ENCODE results near the gene CLRN2. TPM values are rescaled to one million over a fixed set of nuclear protein-coding genes. Genes with fewer than 3 reads are reported as not detected.

Gene CLRN2
- total RNA-seq, 1 experiment from 2014 or later: not detected

- TF ChIP-seq POLR2A (IDR thresholded peaks at IDR 0.05; ENCODE audit: borderline replicate concordance, extremely low read depth, insufficient read depth, insufficient read length) (no peak), CTCF (IDR thresholded peaks at IDR 0.05 in 2 of 3, conservative IDR thresholded peaks at IDR 0.05 in 1 of 3; ENCODE audit: borderline replicate concordance in 1 of 3, insufficient read depth in 1 of 3, low read depth in 2 of 3, low read length in 2 of 3) (no peak), SRF (IDR thresholded peaks at IDR 0.05; ENCODE audit: low read depth) (no peak), SIN3A (IDR thresholded peaks at IDR 0.05; ENCODE audit: low read depth) (no peak), SP1 (IDR thresholded peaks at IDR 0.05; ENCODE audit: low read depth) (no peak), ELF1 (IDR thresholded peaks at IDR 0.05; ENCODE audit: borderline replicate concordance, low read depth) (no peak)
- intact Hi-C loops (cut with micrococcal nuclease): no loop called here
- RAD21 ChIA-PET (ENCODE audit: low non-redundant PET in 1 of 2, low total read pairs in 2 of 2, uncharacterized antibody in 2 of 2, unreplicated experiment in 2 of 2): no interaction called here
- Histone ChIP-seq H3K9me2 (ENCODE audit: insufficient read depth) (no peaks in the 10 kb centered on the region), H2AFZ (ENCODE audit: low read depth, low read length, poor library complexity, severe bottlenecking) (no peak overlapping the region), H3K4me1 (ENCODE audit: control insufficient read depth in 1 of 2, insufficient read depth in 2 of 2, low read length in 2 of 2) (peaks cover 0 to 3% of the 10 kb centered on the region in 2 experiments; a peak in 1 of 4 replicates), H3K4me2 (ENCODE audit: low read length) (no peak overlapping the region), H3K9ac (ENCODE audit: low read length) (no peak overlapping the region), H3K27ac (ENCODE audit: low read depth, low read length) (no peak overlapping the region), H3K27me3 (ENCODE audit: insufficient read depth, low read length) (no peaks in the 10 kb centered on the region), H4K20me1 (ENCODE audit: insufficient read depth) (no peaks in the 10 kb centered on the region), H3K79me2 (ENCODE audit: insufficient read depth, low read length) (no peaks in the 10 kb centered on the region), H3K4me3 (replicated peaks in 1 of 2; ENCODE audit: low read depth in 1 of 2, low read length in 2 of 2) (no peak overlapping the region), H3K9me3 (ENCODE audit: control insufficient read depth in 1 of 2, insufficient read depth in 1 of 2, low read depth in 1 of 2, low read length in 2 of 2) (no peaks in the 10 kb centered on the region), H3K36me3 (ENCODE audit: control insufficient read depth in 1 of 2, insufficient read depth in 2 of 2, low read length in 2 of 2) (no peaks in the 10 kb centered on the region)
- POLR2A ChIA-PET: no interaction called here
- CTCF ChIA-PET: no interaction called here
- no TSS peak for BruUV-seq (replicated peaks)
- no peak for DNase-seq (ENCODE audit: low read depth, low spot score)
- ATAC-seq: no peak
These were observed 30.6 kb downstream of the CLRN2 start for GRCh38 chr4:17545374-17546140.

GRCh38 chr4:17546222-17546621 is 31.3 kb downstream of the CLRN2 start:
- DNase-seq (ENCODE audit: low read depth, low spot score) (no peak), ATAC-seq (no peak)
- H3K27ac ChIP-seq (ENCODE audit: low read depth, low read length): no peak overlapping the region
- H3K4me3 ChIP-seq (replicated peaks in 1 of 2; ENCODE audit: low read depth in 1 of 2, low read length in 2 of 2): no peak overlapping the region
- RAD21 ChIA-PET (ENCODE audit: low non-redundant PET in 1 of 2, low total read pairs in 2 of 2, uncharacterized antibody in 2 of 2, unreplicated experiment in 2 of 2): no interaction called here
- peaks cover 0 to 3% of the 10 kb centered on the region in 2 experiments; a peak in 1 of 4 replicates for H3K4me1 ChIP-seq (ENCODE audit: control insufficient read depth in 1 of 2, insufficient read depth in 2 of 2, low read length in 2 of 2)
- POLR2A ChIA-PET: no interaction called here
- TF ChIP-seq POLR2A (IDR thresholded peaks at IDR 0.05; ENCODE audit: borderline replicate concordance, extremely low read depth, insufficient read depth, insufficient read length) (no peak), EZH2 (IDR thresholded peaks at IDR 0.05) (no peak), ELF1 (IDR thresholded peaks at IDR 0.05; ENCODE audit: borderline replicate concordance, low read depth) (no peak)
- no peaks in the 10 kb centered on the region for H4K20me1 ChIP-seq (ENCODE audit: insufficient read depth)
- CTCF ChIA-PET: no interaction called here
- intact Hi-C loops (cut with micrococcal nuclease): no loop called here
- no peak overlapping the region for H3K4me2 ChIP-seq (ENCODE audit: low read length)
- no peaks in the 10 kb centered on the region for H3K9me2 ChIP-seq (ENCODE audit: insufficient read depth)
- BruUV-seq (replicated peaks): no TSS peak
- no peaks in the 10 kb centered on the region for H3K27me3 ChIP-seq (ENCODE audit: insufficient read depth, low read length)
- H3K79me2 ChIP-seq (ENCODE audit: insufficient read depth, low read length): no peaks in the 10 kb centered on the region
- H3K9ac ChIP-seq (ENCODE audit: low read length): no peak overlapping the region
- no peaks in the 10 kb centered on the region for H3K36me3 ChIP-seq (ENCODE audit: control insufficient read depth in 1 of 2, insufficient read depth in 2 of 2, low read length in 2 of 2)
- no peak overlapping the region for H2AFZ ChIP-seq (ENCODE audit: low read depth, low read length, poor library complexity, severe bottlenecking)
- no peaks in the 10 kb centered on the region for H3K9me3 ChIP-seq (ENCODE audit: control insufficient read depth in 1 of 2, insufficient read depth in 1 of 2, low read depth in 1 of 2, low read length in 2 of 2)

All from HCT116 (cell line).